GM21526 (cell line): ENCODE measurements around the gene ENTPD8.
"Not testable (repeated sequence)": the region's sequence is repeated elsewhere in the genome, so short reads cannot be mapped to it uniquely, and the experiment has no call there.

ENCODE experiments used
- ATAC-seq: cut with Tn5 transposase; IDR thresholded peaks from one replicate; pipeline ENCODE4 v1.9.1; 2021; ENCODE audit warnings: moderate library complexity; ENCODE audit not compliant: unreplicated experiment, low FRiP score

The ENTPD8 gene

GRCh38 chr9:137416006-137416562 lies 25.1 kb downstream of the ENTPD8 start:
- ATAC-seq, result no peak

- no peak for ATAC-seq
These were observed 25.7 kb downstream of the ENTPD8 start for GRCh38 chr9:137415451-137415850.

GRCh38 chr9:137412431-137412830 lies 28.7 kb downstream of the ENTPD8 start:
- no peak for ATAC-seq

- ATAC-seq, result no peak
These were observed 29.3 kb downstream of the ENTPD8 start for GRCh38 chr9:137411645-137412380.

DNA sequence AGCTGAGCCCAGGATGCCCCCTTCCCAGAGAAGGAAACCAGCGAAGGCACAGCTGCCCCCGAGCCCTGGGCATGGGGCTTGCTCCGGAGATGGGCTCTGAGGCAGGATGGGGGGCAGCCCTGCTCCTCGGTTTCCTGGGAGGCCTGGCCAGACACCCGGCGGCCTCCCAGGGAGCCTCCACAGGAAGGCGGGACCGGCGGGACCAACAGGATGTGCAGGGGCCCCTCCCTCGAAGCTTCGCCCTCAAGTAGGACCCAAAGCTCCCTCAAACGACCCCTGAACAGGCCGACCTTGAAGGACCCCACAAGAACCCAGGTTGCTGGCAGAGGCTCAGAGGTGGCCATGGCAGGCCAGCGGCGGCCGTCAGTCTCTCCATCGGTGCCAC lies 29.9 kb downstream of the ENTPD8 start:
- ATAC-seq, result no peak

GRCh38 chr9:137410891-137411249 lies 30.3 kb downstream of the ENTPD8 start:
- ATAC-seq, result no peak

DNA sequence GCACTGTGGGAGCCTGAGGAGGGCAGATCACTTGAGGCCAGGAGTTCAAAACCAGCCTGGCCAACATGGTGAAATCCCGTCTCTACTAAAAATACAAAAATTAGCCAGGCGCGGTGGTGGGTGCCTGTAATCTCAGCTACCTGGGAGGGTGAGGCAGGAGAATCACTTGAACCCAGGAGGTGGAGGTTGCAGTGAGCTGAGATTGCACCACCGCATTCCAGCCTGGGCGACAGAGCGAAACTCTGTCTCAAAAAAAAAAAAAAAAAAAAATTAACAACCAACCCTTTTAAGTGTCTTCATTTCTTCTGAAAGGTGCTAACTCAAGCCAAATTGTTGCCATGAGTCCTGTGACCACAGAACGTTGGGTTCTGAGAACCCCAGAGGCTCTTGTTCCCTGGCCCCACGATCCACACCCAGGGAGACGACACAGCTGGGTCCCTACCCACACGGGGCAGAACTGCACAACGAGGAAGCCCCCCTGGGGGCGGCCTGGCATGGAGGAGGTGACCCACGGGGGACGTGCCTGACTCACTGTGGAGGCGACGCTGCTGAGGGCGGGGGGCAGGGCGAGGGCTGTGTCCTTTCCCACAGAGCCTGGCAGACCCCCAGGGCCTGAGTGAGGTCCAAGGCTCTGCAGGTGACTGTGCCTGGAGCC lies 30.8 kb downstream of the ENTPD8 start:
- ATAC-seq, result not testable (repeated sequence)

GRCh38 chr9:137409515-137409914 lies 31.6 kb downstream of the ENTPD8 start:
- ATAC-seq, result no peak

DNA sequence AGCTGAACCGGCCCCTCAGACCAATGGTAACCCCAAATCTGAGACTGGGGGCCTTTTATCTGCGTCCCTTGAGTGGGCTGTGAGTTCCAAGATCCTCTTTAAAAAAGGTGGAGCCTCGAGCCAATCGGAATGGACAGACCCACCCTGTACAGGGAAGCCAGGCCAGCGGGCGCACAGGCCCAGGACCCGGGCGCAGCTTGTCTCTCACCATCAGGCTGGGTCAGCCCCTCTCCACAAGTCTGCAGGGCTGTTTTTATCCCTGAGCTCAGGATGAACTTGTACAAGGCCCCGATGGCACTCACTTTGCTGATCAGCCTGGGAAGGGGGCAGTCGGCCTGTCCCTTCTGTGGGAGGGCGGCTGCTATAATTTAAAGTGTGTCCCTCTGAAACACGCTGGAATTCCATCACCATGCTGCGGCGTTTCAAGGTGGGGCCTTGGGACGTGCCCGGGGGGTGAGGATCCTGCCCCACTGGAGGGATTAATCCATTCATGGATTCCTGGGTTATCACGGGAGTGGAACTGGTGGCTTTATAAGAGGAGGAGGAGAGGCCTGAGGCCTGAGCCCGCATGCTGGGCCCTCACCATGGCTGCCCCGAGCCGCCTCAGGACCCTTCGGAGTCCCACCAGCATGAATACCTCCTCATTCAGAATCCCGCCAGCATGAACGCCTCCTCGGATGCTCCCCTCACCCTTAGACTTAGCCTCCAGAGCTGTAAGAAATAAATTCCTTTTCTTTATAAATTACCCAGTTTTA lies 32.3 kb downstream of the ENTPD8 start:
- ATAC-seq, result no peak

DNA sequence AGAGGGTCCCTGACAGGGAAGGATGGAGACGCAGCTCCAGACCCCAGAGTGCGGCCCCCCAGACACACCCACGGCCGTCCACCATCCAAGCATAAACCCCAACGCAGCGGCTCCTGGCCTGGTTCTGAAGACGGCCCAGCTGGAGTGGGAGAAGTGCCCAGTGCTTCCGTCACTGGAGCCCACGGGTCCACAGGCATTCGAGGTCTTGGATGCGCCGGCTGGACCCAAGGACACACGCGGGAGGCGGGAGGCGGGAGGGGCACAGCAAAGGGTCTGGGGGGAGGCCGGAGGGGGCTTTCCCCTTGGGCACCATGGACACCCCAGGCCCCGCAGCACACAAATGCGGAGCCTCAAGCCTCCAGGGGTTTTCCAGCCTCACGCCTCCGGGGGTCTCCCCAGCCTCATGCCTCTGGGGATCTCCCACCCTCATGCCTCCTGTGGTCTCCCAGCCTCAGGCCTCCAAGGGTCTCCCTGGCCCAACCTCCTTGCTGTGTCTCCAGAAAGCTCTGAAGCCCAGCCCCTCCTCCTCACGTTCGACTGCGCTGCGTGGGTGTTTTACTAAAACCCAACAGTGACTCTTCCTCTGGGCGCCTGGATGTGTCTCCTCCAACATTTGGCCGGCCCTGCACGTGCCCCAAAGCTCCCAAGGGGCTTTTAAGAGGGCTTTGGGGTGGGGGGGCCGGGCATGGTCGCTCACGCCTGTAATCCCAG lies 33.4 kb downstream of the ENTPD8 start:
- ATAC-seq, result no peak

GRCh38 chr9:137406876-137407589 lies 34.1 kb downstream of the ENTPD8 start:
- no peak for ATAC-seq

DNA sequence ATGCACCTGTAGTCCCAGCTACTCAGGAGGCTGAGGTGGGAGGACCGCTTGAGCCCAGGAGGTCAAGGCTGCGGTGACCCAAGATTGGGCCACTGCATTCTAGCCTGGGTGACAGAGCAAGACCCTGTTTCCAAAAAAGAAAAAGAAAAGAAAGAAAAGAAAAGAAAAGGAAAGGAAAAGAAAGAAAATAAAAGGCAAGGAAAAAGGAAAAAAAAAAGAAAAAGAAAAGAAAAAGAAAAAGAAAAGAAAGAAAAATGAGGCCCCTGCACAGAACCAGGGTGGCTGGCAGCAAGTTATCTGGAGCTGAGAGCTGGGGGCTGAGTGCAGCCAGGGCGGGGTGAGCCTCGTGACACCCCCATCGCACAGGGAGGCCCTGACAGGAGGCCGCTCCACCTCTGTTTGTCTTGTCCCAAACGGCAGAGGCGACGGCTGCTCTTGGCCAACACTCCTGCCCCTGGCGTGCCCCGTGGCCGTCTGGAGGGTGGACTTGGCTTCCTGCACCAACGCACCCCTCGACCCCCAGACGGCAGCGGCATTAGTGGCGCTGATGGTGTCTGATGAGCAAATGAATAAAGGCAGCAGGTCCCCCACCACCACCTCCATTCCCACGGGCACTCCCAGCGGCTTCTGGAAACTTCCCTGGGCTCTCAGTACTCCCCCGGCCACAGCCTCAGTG lies 34.9 kb downstream of the ENTPD8 start:
- no peak for ATAC-seq

- no peak for ATAC-seq
These were observed 35.5 kb downstream of the ENTPD8 start for GRCh38 chr9:137405677-137406081.

DNA sequence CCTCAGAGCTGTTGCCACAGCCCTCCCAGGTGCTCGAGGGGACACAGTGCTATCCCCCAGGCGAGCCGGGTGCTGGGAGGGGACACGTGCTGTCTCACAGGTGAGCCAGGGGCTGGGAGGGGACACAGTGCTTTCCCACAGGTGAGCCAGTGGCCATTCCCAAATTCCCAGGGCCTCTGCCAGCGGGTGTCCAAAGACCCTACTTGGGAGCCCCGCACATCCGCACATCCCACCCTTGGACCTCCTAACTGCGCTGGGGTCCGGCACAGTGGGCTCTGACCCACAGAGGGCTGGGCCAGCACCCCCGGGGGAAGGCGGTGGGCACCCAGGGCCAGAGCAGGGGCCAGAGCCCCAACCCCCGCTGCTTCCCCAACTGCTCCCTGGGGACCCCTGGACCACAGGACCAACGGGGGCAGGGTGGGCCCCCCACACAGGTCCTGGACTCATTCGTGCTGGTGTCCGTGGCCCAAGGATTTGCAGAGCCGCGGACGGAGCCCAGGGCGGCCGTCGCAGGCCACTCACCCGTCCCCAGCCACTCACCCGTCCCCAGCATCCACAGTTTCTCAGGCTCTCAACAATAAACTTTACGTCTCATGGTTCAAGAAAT lies 36.1 kb downstream of the ENTPD8 start:
- no peak for ATAC-seq

GRCh38 chr9:137403269-137403668 lies 37.9 kb downstream of the ENTPD8 start:
- no peak for ATAC-seq

DNA sequence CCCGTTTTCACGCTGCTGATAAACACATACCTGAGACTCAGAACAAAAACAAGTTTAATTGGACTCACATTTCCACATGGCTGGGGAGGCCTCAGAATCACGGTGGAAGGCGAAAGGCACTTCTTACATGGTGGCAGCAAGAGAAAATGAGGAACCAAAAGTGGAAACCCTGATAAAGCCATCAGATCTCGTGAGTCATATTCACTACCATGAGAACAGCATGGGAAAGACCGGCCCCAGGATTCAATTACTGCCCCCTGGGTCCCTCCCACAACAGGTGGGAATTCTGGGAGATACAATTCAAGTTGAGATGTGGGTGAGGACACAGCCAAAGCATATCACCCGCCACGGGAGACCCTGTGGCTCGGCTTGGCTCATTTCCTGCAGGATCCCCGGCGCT lies 38.4 kb downstream of the ENTPD8 start:
- ATAC-seq, result no peak

- ATAC-seq, result no peak
These were observed 42.3 kb downstream of the ENTPD8 start for GRCh38 chr9:137398561-137399468.
